T-helper 1 cell (primary cell): ENCODE results near the gene ELF5.

Source experiments
- DNase-seq, 5 donors: peaks; one replicate each; pipeline ENCODE4 v3.0.0-alpha.2; 2012 to 2020
- total RNA-seq, 4 donors: gene quantifications; one replicate each; lab custom pipeline; 2026; lab: John Stamatoyannopoulos, UW

The ELF5 gene
- total RNA-seq: 0 reads per million in 4 donors

GRCh38 chr11:34513682-34514449, at the start of gene ELF5:
TSS of gene ELF5 (minus strand) at chr11:34513794. CDS start at chr11:34505749, 8,045 bp downstream.
- no peak for DNase-seq

- no peak for DNase-seq
These were observed 49.4 kb upstream of the ELF5 start for GRCh38 chr11:34562976-34563375.

DNA sequence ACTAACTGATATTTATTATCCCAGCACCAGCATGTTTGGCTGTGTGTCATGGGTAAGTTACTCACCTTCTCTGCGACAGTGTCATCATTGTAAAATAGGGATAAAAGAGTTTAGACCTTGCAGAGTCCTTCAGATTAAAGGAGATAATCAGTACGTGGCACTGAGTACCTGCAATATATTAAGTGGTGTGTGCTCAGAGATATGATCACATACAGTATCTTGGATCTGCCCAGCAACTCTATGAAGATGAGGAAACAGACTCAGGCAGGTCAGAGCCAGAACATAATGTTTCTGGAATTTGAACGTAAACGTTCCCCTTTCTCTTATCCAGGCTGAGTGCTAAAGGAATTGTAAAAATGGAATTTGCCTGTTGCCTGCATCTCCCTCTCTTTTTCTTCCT, 46.9 kb upstream of the ELF5 start:
- no peak for DNase-seq

DNA sequence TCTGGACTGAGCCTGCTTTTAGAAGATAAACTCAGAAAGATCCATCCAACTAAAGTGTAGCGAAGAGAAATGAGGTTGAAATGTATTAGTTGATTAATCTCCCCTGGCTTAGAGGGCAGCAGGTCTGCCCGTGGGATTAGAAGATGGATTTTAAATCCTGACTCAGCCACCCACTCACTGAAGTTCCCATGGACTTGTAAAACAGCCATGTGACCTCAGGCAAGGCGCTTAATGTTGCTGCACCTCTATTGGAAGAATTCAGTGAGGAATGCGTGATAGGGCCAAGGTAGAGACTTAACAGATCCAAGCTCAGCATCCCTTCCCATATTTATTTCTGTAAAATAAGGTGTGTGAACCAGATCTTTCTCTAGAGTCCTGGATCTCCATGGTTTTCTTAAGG, 45.1 kb upstream of the ELF5 start:
- DNase-seq: no peak

DNA sequence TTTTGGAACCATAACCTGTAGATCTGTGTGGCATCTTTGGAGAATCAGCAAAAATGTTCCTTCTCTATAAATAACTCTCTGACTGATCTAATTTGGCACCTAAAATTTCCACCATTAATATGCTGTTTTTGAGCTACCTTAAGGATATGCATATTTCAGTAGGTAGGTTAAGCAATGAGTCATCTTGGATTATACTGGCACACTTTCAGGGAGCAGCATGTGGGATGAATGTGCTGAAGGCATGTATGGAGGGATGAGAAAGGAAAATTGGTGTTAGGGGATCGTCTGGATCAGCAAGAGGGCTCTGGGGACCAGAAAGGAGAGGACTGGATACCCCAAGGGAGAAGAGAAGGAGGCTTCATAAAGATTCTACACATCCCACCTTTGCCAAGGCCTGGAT, 44.6 kb upstream of the ELF5 start:
- no peak for DNase-seq

GRCh38 chr11:34552270-34552669, 38.7 kb upstream of the ELF5 start:
- DNase-seq: no peak

- DNase-seq: no peak
These were observed 35.7 kb upstream of the ELF5 start for GRCh38 chr11:34549271-34549670.

DNA sequence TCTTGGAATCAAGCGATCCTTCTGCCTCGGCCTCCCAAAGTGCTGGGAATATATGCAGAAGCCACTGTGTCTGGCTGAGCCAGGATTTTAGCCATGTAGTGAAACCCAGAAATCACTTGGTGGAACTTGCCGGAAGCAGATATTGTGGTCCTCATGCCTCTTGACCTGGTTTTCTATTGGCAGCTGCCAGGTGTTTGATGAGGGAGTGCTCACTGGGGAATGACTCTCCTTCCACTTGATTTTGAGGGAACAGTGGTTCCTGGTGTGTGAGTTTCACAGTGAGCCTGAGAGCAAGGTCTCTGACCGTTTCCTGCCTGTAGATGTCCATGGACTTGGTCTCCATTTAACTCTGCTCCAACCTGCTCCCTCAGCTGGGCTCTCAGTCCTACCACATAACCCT, 34.7 kb upstream of the ELF5 start:
- no peak for DNase-seq

DNA sequence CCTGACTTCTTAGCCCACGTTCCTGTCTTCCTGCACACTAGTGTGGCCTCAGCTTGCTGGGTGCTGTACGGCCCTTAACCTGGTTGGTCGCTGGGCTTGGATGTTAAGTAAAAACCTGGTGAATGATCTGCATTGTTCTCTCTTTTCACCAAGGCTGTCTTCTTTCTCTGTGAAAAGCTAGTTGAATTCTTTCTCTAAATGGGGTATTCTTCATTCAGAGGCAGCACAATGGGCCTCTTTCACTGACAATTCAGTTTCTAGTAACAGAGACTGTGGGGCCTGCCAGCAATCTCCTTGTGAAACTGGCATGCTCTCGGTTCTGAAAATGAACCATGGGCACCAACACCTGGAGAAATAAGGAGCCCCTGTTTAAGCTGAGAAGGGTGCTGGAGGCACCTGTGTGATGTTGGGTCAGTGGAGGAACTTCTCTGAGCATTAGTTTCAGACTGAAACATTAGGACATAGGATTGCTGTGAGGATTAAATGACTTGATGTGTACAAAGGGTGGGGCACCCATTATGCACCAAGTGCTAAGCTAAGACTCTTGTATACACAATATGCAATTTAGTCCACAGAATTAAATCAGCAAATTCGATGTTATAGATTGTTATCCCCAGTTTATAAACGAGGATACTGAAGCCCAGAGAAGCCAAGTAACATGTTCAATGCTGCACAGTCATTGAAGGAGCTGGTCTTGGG, 33.1 kb upstream of the ELF5 start:
- no peak for DNase-seq

- DNase-seq: no peak
These were observed 28.5 kb upstream of the ELF5 start for GRCh38 chr11:34542089-34542488.

DNA sequence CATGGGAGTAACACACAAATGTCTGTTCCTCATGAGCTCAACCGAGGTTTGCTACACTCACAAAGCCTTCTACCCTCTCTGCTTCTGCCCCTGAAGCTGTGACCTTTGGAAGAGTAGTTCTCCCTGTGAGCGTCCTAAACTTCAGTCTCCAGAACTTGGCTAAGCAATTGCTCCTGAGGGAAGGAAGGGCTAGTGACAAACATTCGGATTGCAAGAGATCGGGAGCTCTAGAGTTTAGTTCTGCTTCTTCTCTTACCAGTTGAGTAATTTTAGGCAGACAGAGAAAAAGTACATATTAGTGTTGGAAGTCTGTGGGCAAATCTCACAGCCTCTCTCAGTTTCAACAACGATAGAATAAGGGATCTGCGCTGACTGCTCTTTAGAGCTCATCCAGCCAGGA, 27.3 kb upstream of the ELF5 start:
- no peak for DNase-seq

GRCh38 chr11:34537636-34538035, 24.0 kb upstream of the ELF5 start:
- DNase-seq: no peak

DNA sequence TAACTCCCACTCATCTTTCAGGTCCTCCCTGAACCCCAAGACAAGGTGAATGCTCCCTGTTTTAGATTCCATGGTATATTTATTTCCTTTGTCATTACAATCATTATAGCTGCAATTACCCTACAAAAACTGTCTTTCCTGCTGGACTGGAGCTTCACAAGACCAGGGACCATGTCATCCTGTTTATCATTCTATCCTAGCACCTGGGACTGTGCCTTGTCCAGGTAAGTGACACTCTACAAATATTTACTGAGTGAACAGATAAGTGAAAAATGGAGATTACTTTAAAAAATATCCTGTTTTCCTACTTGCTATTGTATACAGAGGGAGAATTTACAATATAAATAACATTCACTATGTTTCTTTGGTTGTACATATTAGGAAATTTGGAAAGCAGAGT, 22.5 kb upstream of the ELF5 start:
- no peak for DNase-seq

DNA sequence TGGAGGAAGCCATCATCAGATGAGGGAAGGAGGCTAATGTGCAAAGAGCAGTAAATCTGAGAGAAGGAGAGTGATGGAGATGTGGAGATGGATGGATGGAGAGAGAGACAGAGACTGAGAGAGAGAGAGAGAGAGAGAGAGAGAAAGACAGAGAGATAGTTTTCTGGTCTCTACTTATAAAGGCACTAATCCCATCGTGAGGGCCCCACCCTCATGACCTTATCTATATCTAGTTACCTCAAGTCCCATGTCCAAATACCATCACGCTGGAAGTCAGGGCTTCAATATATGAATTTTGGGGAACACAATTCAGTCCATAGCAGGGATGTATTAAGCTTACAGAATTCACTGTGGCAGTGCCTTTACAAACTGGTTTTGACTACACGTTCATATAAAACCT, 21.2 kb upstream of the ELF5 start:
- DNase-seq: no peak

DNA sequence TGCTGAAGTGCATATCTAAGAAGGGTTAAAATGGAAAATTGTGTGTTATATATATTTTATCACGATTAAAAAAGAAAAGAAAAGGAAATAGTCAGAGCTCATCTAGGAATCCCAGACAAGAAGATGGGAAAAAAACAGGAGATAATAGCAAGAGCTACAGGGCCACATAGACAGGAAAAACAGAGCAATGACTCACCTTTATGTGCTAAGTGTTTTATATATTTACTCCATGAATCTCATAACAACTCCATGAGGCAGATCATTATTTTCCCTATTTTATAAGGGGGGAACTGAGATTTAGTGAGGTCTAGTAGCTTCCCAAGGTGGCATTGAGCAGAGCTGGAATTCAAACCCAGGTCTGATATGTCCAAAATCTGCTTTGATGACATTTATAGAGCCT, 18.1 kb upstream of the ELF5 start:
- no peak for DNase-seq

- DNase-seq: no peak
These were observed 17.1 kb upstream of the ELF5 start for GRCh38 chr11:34530545-34531234.

DNA sequence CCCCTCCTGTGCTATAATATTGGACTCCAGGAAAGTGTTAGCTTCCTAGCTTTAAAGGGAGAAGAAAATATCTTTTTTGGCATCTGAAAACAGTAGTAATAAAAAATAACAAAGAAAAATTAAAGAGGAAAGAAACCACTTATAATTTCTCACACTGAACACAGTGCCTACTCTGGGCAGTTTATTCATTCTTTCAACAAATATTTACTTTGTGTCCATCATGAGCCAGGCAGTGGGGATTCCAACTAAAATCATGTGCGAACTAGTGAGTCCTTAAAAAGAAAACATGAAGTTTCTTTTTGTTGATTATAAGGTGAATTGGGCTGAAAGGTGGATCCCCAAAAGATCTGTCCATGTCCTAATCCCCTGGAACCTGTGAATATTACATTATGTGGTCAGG, 16.0 kb upstream of the ELF5 start:
- DNase-seq: no peak

DNA sequence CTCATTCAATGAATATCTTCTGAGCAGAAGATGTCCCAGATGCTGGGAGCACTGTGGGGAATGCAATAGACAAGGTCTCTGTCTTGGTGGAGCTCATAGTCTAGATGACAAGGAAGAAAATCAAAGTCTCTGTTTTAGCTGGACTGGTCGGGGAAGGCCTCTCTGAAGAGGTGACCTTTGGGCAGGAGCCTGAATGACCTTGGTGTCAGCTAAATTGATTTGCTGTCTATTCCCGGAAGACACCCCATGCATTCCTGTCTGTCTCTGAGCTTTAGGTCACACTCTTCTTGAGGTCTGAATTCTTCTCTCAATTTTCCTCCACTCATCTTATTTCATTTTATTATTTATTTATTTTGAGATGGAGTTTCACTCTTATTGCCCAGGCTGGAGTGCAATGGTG, 14.5 kb upstream of the ELF5 start:
- no peak for DNase-seq

DNA sequence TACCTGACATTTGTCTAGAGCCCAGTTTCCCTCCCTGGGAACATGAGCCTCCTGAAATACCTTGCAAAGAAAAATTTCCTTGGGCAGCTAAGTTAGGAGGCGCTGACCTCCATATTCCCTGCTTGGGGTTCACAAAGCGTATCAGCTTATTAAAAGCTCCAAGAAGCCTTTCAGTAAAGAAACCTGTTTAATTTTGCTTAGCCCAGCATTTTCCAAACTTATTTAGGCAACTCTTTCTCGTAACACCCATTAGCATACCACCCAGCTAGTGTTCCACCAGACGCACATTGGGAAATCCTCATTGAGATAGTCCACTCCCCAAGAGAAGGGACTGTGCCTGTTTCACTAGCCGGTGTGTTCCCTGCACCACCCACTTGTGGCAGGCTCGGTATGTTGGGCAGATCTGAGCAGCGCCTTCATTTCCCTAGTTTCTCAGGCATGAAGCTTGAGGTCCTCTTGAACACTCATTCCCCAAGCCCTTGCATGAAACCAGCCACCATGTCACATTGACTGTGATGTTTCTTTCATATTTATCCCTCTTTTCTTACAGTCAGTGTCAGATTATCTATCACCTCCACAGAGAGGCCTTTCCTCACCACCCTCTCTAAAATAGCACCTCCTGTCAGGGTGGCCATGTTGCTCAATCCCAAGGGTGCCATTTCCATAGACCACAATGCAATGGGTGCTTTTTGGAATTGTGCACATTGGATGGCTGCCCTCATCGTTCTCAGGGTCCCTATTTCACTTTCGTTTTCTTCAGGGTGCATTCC, 12.5 kb upstream of the ELF5 start:
- DNase-seq: no peak

GRCh38 chr11:34525098-34525497, 11.5 kb upstream of the ELF5 start:
- no peak for DNase-seq

GRCh38 chr11:34524696-34525095, 11.1 kb upstream of the ELF5 start:
- no peak for DNase-seq

DNA sequence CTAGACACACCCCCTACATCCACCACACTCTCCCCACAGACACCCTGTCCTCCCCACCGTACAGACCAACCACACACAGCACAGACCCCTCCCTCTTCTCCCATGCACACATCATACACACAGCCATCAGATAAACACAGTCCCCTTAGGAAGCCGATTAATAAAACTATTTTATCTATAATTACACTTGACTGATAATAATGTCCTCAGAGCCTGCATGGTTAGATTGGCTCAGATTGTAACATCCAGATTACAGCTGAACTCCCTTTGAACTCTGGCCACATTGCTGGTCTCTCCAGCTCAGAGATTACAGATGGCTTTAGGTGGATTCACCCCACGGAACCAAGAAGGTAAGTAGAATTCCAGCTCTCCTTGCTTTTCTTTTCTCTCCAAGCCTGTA, 9.5 kb upstream of the ELF5 start:
- DNase-seq: no peak

DNA sequence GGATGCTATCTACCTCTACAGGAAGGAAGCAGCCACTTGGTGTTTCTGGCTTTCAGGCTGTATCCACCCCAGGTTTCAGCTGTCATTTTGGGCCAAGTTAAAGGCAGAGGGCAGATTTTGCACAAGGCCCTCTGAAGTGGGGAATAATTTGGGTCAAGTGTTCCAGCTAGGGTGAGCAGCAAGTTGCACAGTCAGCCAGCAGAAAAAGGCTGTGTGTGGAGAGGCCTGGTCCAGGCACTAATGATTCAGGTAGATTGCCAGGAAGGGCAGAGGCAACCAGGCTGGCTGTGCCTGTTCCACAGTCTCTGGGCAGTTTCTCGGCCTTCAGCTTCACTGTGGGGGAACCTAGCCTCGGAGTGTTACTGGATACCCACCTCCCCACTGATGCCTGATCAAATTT, 8.6 kb upstream of the ELF5 start:
- no peak for DNase-seq
